Immature natural killer cell (primary cell): ENCODE data around the gene HBA2. TPM values are rescaled to one million over a fixed set of nuclear protein-coding genes. Genes with fewer than 3 reads are reported as not detected.
"Not testable (repeated sequence)": the region's sequence is repeated elsewhere in the genome, so short reads cannot be mapped to it uniquely, and the experiment has no call there.

Experiments
- DNase-seq, 3 donors: peaks; one replicate each; pipeline ENCODE4 v3.0.0; 2022; ENCODE audit warnings: mixed read lengths in 1 of 3
- H3K27ac Mint-ChIP-seq, 6 donors: one replicate each; pipeline ENCODE4 v1.8.0; 2020; ENCODE audit warnings: mixed read lengths in 6 of 6, mild to moderate bottlenecking in 5 of 6, inconsistent platforms in 4 of 6, moderate library complexity in 3 of 6
- H3K27me3 Mint-ChIP-seq, 3 donors: one replicate each; pipeline ENCODE4 v1.8.0; 2020 to 2021; ENCODE audit warnings: low read depth in 3 of 3, mild to moderate bottlenecking in 3 of 3, mixed read lengths in 3 of 3, moderate library complexity in 3 of 3, inconsistent platforms in 1 of 3
- H3K36me3 Mint-ChIP-seq, 3 donors: one replicate each; pipeline ENCODE4 v1.8.0; 2020; ENCODE audit warnings: mixed read lengths in 3 of 3, inconsistent platforms in 2 of 3, mild to moderate bottlenecking in 2 of 3
- H3K4me1 Mint-ChIP-seq, 2 donors: one replicate each; pipeline ENCODE4 v1.8.0; 2020; ENCODE audit warnings: inconsistent platforms in 2 of 2, mild to moderate bottlenecking in 2 of 2, mixed read lengths in 2 of 2, moderate library complexity in 1 of 2
- H3K4me3 Mint-ChIP-seq, 5 donors: one replicate each; pipeline ENCODE4 v1.8.0; 2020; ENCODE audit warnings: mild to moderate bottlenecking in 5 of 5, mixed read lengths in 5 of 5, inconsistent platforms in 3 of 5, moderate library complexity in 3 of 5
- H3K9me3 Mint-ChIP-seq, 6 donors: one replicate each; pipeline ENCODE4 v1.8.0; 2020; ENCODE audit warnings: mild to moderate bottlenecking in 6 of 6, mixed read lengths in 6 of 6, inconsistent platforms in 4 of 6, moderate library complexity in 3 of 6
- polyA plus RNA-seq, 3 donors: library from polyadenylated mRNA; unstranded; fragments of 300-500 nt; fragmentation: Illumina TruSeq; gene quantifications; one replicate each; pipeline ENCODE4 v1.2.3, GENCODE V29; 2021

The HBA2 gene
- 100 to 1,000 TPM; 202 to 797 (median 725) TPM for polyA plus RNA-seq

GRCh38 chr16:172374-172941 is at the start of gene HBA2:
Gene HBA2 (plus strand): TSS chr16:172876. CDS start chr16:172913, 37 bp downstream.
- H3K36me3 Mint-ChIP-seq, DNase-seq, H3K27ac Mint-ChIP-seq, H3K9me3 Mint-ChIP-seq: not testable (repeated sequence)
- Mint-ChIP-seq H3K4me3 (peak within 1 kb of the TSS in 3 of 5 donors; percentile 35 to 40 (median 36)), H3K4me1 (peaks cover 7 to 11% of the 10 kb centered on the region in 2 donors), H3K27me3 (peaks cover 17 to 29% (median 19%) of the 10 kb centered on the region in 3 donors)

DNA sequence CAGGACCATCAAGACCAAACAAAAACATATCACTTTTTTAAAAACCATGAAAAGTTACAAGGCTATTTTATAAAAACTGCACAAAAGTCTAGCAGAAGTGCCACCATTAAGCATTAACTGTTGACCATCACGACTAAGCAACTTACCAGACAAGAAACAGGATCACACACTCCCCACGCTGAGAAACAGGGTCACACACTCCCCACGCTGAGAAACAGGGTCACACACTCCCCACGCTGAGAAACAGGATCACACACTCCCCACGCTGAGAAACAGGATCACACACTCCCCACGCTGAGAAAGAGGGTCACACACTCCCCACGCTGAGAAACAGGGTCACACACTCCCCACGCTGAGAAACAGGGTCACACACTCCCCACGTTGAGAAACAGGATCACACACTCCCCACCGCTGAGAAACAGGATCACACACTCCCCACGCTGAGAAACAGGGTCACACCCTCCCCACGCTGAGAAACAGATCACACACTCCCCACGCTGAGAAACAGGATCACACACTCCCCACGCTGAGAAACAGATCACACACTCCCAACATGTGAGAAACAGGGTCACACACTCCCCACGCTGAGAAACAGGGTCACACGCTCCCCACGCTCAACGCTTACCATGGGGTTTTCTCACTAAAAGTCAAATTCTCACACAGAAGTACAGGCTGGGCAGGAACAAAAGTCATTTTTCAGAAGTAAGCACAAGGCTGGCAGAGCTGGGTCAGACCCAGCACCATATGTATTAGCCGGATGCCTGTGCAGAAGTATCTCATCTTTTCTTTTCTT is 48.9 kb upstream of the HBA2 start:
- H3K36me3 Mint-ChIP-seq, H3K9me3 Mint-ChIP-seq: not testable (repeated sequence)
- Mint-ChIP-seq H3K27me3 (peaks cover 0 to 13% (median 12%) of the 10 kb centered on the region in 3 donors), H3K4me3 (peak overlapping the region; percentile 46 to 83 (median 71)), H3K27ac (peak overlapping the region; percentile 92 to 100 (median 96)), H3K4me1 (peaks cover 55 to 62% of the 10 kb centered on the region in 2 donors)
- DNase-seq = peak; percentile 70 to 82 (median 72)

- peak overlapping the region in 2 of 5 donors; percentile 33 to 54 for H3K4me3 Mint-ChIP-seq
- H3K27ac Mint-ChIP-seq = peak overlapping the region; percentile 92 to 100 (median 96)
- H3K36me3 Mint-ChIP-seq = peaks cover 0 to 4% (median 0%) of the 10 kb centered on the region in 3 donors
- DNase-seq = no peak
- H3K4me1 Mint-ChIP-seq = peaks cover 68 to 75% of the 10 kb centered on the region in 2 donors
- peaks cover 0 to 2% (median 0%) of the 10 kb centered on the region in 6 donors for H3K9me3 Mint-ChIP-seq
- H3K27me3 Mint-ChIP-seq = peaks cover 0 to 17% (median 13%) of the 10 kb centered on the region in 3 donors
Observed at GRCh38 chr16:125011-125410, 47.7 kb upstream of the HBA2 start.

GRCh38 chr16:129075-129474 is 43.6 kb upstream of the HBA2 start:
- Mint-ChIP-seq H3K36me3 (peaks cover 1 to 4% (median 4%) of the 10 kb centered on the region in 3 donors), H3K4me3 (peak overlapping the region; percentile 58 to 79 (median 67)), H3K4me1 (peaks cover 67 to 70% of the 10 kb centered on the region in 2 donors), H3K27ac (peak overlapping the region; percentile 77 to 95 (median 86)), H3K9me3 (no peaks in the 10 kb centered on the region), H3K27me3 (peaks cover 1 to 7% (median 4%) of the 10 kb centered on the region in 3 donors)
- DNase-seq = peak; percentile 20 to 32 (median 20)

- Mint-ChIP-seq H3K27ac (peak overlapping the region; percentile 78 to 95 (median 86)), H3K27me3 (peaks cover 1 to 5% (median 2%) of the 10 kb centered on the region in 3 donors), H3K36me3 (peaks cover 0 to 7% (median 5%) of the 10 kb centered on the region in 3 donors), H3K9me3 (no peaks in the 10 kb centered on the region), H3K4me1 (peaks cover 59 to 69% of the 10 kb centered on the region in 2 donors), H3K4me3 (peak overlapping the region in 1 of 5 donors; percentile 2)
- no peak for DNase-seq
Observed at GRCh38 chr16:130533-131173, 42.0 kb upstream of the HBA2 start.

DNA sequence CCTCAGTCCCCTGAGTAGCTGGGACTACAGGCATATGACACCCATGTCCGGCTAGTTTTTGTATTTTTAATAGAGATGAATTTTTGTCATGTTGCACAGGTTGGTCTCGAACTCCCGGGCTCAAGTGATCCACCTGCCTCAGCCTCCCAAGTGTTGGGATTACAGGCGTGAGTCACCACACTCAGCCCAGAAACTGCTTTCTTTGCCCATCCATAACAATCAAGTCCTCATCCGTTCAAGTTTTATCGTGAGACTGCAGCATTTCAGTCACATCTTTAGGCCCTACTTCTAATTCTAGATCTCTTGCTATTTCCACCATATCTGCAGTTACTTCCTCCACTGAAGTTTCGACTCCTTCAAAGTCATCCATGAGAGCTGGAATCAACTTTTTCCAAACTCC is 40.6 kb upstream of the HBA2 start:
- Mint-ChIP-seq H3K9me3 (no peaks in the 10 kb centered on the region), H3K27me3 (peaks cover 0 to 5% (median 1%) of the 10 kb centered on the region in 3 donors), H3K4me3 (peak overlapping the region in 1 of 5 donors; percentile 12), H3K27ac (peak overlapping the region; percentile 18 to 89 (median 64)), H3K4me1 (peaks cover 57 to 73% of the 10 kb centered on the region in 2 donors), H3K36me3 (peaks cover 0 to 10% (median 7%) of the 10 kb centered on the region in 3 donors)
- DNase-seq = no peak

DNA sequence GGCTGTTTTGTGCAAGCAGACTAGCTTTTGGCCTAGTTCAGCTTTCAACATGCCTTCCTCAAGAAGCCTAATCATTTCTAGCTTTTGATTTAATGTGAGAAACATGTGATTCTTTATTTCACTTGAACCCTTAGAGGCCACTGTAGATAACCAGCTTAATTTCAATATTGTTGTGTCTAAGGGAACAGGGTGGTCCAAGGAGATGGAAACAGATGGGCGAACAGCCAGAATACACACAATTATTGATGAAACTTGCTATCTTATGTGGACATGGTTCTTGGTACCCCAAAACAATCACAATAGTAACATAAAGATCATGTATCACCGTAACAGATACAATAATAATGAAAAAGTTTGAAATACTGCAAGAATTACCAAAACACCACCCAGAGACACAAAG is 39.0 kb upstream of the HBA2 start:
- Mint-ChIP-seq H3K4me1 (peaks cover 53 to 77% of the 10 kb centered on the region in 2 donors), H3K27me3 (peaks cover 3 to 10% (median 4%) of the 10 kb centered on the region in 3 donors), H3K36me3 (peaks cover 0 to 10% (median 7%) of the 10 kb centered on the region in 3 donors), H3K9me3 (no peaks in the 10 kb centered on the region), H3K27ac (peak overlapping the region in 3 of 6 donors; percentile 34 to 74 (median 62)), H3K4me3 (no peak overlapping the region)
- no peak for DNase-seq

- peaks cover 27 to 45% of the 10 kb centered on the region in 2 donors for H3K4me1 Mint-ChIP-seq
- H3K27ac Mint-ChIP-seq = peak overlapping the region; percentile 23 to 90 (median 84)
Observed at GRCh38 chr16:138049-138417, 34.6 kb upstream of the HBA2 start.

DNA sequence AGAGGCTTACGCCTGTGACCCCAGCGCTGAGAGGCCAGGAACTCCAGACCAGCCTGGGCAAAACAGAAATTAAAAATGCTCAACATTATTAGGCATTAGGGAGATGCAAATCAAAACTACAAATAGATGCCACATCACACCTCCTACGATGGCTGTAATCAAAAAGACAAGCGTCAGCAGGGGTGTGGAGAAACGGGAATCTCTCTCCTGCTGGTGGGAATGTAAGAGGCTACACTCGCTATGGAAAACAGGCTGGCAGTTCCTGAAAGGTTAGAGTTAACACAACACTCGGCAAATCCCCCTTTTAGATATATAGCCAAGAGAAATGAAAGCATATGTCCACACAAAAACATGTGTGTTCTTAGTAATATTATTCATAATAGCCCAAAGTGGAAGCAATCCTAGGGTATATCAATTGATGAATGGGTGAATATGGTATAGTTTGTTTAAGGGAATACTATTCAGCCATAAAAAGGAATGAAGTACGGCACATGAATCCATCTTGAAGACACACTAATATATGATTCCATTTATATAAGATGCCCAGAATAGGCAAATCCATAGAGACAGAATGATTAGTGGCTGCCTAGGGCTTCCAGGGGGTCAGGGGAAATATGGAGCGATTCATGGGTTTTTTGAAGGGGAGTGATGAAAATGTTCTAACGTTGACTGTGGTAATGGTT is 32.4 kb upstream of the HBA2 start:
- Mint-ChIP-seq H3K27ac (peak overlapping the region in 3 of 6 donors; percentile 25 to 73 (median 60)), H3K4me1 (peaks cover 18 to 27% of the 10 kb centered on the region in 2 donors), H3K36me3 (peaks cover 0 to 6% (median 0%) of the 10 kb centered on the region in 3 donors), H3K27me3 (peaks cover 4 to 12% (median 11%) of the 10 kb centered on the region in 3 donors), H3K9me3 (no peaks in the 10 kb centered on the region), H3K4me3 (peak overlapping the region in 4 of 5 donors; percentile 46 to 77 (median 68))
- no peak for DNase-seq

More at GRCh38 chr16:138049-138417, 34.6 kb upstream of the HBA2 start:
- H3K9me3 Mint-ChIP-seq = no peaks in the 10 kb centered on the region
- H3K4me3 Mint-ChIP-seq = peak overlapping the region; percentile 82 to 90 (median 87)
- peaks cover 5 to 10% (median 7%) of the 10 kb centered on the region in 3 donors for H3K27me3 Mint-ChIP-seq
- peak; percentile 24 to 35 (median 34) for DNase-seq
- H3K36me3 Mint-ChIP-seq = peaks cover 0 to 6% (median 3%) of the 10 kb centered on the region in 3 donors

GRCh38 chr16:142405-142967 is 30.2 kb upstream of the HBA2 start:
- no peak overlapping the region for H3K4me3 Mint-ChIP-seq
- H3K9me3 Mint-ChIP-seq = no peaks in the 10 kb centered on the region
- H3K27me3 Mint-ChIP-seq = peaks cover 4 to 12% (median 11%) of the 10 kb centered on the region in 3 donors
- H3K36me3 Mint-ChIP-seq = no peaks in the 10 kb centered on the region
- H3K27ac Mint-ChIP-seq = no peak overlapping the region
- peaks cover 8 to 12% of the 10 kb centered on the region in 2 donors for H3K4me1 Mint-ChIP-seq
- DNase-seq = no peak

GRCh38 chr16:143047-143446 is 29.6 kb upstream of the HBA2 start:
- Mint-ChIP-seq H3K27me3 (peaks cover 4 to 11% (median 10%) of the 10 kb centered on the region in 3 donors), H3K4me1 (peaks cover 5 to 6% of the 10 kb centered on the region in 2 donors), H3K36me3 (no peaks in the 10 kb centered on the region), H3K9me3 (no peaks in the 10 kb centered on the region), H3K4me3 (no peak overlapping the region), H3K27ac (no peak overlapping the region)
- DNase-seq = no peak

- DNase-seq = no peak
- Mint-ChIP-seq H3K36me3 (no peaks in the 10 kb centered on the region), H3K4me1 (peaks cover 5 to 6% of the 10 kb centered on the region in 2 donors), H3K9me3 (no peaks in the 10 kb centered on the region), H3K27ac (no peak overlapping the region), H3K4me3 (no peak overlapping the region), H3K27me3 (peaks cover 3 to 11% (median 9%) of the 10 kb centered on the region in 3 donors)
Observed at GRCh38 chr16:143456-143855, 29.2 kb upstream of the HBA2 start.

DNA sequence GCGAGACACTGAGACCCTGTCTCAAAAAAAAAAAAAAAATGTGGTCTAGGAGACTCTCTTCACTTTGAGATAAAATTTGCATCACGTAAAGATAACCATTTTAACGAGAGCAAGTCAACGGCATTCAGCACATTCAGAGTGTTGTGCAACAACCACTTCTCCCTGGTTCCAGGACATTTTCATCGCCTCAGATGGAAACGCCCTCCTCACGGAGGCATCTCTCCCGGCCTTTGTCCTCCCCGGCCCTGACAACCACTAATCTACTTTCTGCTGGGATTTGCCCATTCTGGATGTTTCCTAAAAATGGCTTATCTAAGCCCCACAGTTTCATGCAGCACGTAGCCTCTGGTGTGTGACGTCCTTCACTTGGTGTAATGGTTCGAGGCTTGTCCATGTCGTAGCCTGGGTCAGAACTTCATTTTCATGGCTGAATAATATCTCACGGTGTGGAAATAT is 27.9 kb upstream of the HBA2 start:
- no peaks in the 10 kb centered on the region for H3K9me3 Mint-ChIP-seq
- no peak overlapping the region for H3K4me3 Mint-ChIP-seq
- H3K4me1 Mint-ChIP-seq = peaks cover 0 to 1% of the 10 kb centered on the region in 2 donors
- H3K27ac Mint-ChIP-seq = no peak overlapping the region
- DNase-seq = no peak
- peaks cover 0 to 4% (median 2%) of the 10 kb centered on the region in 3 donors for H3K27me3 Mint-ChIP-seq
- H3K36me3 Mint-ChIP-seq = no peaks in the 10 kb centered on the region
